HG02759 (cell line): Measurements from ENCODE around the gene HNRNPF.
"Not testable (repeated sequence)": the region's sequence is repeated elsewhere in the genome, so short reads cannot be mapped to it uniquely, and the experiment has no call there.

Source experiments
- ATAC-seq: cut with Tn5 transposase; IDR thresholded peaks from one replicate; pipeline ENCODE4 v1.9.1; 2021; ENCODE audit warnings: mild to moderate bottlenecking, moderate library complexity; ENCODE audit not compliant: unreplicated experiment

The HNRNPF gene, protein sequence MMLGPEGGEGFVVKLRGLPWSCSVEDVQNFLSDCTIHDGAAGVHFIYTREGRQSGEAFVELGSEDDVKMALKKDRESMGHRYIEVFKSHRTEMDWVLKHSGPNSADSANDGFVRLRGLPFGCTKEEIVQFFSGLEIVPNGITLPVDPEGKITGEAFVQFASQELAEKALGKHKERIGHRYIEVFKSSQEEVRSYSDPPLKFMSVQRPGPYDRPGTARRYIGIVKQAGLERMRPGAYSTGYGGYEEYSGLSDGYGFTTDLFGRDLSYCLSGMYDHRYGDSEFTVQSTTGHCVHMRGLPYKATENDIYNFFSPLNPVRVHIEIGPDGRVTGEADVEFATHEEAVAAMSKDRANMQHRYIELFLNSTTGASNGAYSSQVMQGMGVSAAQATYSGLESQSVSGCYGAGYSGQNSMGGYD

GRCh38 chr10:43408710-43409384, at the start of gene HNRNPF:
TSS of gene HNRNPF (minus strand) at chr10:43409186. CDS start at chr10:43387884, 21,302 bp downstream.
- ATAC-seq, result peak; percentile 73

DNA sequence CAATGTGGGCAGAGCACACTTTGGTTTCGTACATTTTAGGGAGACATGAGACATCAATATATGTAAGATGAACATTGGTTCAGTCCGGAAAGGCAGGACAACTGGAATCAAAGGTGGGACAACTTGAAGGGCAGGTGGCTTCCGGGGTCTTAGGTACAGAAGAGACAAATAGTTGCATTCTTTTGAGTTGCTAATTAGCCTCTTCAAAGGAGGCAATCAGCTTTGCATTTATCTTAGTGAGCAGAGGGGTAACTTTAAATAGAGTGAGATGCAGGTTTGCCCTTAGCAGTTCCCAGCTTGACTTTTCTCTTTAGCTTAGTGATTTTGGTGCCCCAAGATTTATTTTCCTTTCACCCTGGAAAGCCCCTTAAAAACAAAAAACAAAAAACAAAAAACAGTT, 49.2 kb upstream of the HNRNPF start:
- ATAC-seq, result no peak

GRCh38 chr10:43456561-43456960, 47.6 kb upstream of the HNRNPF start:
- not testable (repeated sequence) for ATAC-seq

DNA sequence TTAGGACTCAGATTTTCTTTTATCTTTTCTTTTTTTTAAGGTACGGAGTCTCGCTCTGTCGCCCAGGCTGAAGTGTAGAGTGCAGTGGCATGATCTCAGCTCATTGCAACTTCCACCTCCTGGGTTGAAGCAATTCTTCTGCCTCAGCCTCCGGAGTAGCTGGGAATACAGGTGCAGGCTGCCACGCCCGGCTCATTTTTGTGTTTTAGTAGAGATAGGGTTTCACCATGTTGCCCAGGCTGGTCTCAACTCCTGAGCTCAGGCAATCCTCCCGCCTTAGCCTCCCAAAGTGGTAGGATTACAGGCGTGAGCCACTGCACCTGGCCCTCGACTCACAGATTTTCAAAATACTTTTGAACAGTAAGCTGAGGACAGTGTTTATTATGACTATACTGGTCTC, 45.0 kb upstream of the HNRNPF start:
- ATAC-seq, result not testable (repeated sequence)

GRCh38 chr10:43453266-43453831, 44.4 kb upstream of the HNRNPF start:
- ATAC-seq, result peak; percentile 21

DNA sequence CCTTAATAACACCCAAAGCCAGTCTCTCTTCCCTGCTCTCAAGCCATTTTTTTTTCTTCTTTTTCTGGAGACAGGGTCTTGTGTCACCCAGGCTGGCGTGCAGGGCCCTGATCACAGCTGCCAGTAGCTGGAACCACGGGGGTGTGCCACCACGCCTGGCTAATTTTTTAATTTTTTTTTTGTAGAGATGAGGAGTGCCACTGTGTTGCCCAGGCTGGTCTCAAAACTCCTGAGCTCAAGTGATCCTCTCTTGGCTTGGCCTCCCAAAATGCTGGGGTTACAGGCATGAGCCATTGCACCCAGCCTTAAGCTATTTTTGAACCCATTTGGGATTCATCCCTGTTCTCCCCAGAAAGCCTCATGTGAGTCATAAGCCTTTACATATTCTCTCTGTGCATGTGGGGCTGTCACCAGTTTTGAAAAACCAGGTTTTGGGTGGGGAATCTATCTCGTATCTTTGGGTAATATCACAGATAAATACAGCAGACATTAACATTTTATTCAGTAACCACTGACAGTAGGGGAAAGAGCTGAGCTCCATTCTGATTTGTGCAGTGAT, 43.4 kb upstream of the HNRNPF start:
- no peak for ATAC-seq

DNA sequence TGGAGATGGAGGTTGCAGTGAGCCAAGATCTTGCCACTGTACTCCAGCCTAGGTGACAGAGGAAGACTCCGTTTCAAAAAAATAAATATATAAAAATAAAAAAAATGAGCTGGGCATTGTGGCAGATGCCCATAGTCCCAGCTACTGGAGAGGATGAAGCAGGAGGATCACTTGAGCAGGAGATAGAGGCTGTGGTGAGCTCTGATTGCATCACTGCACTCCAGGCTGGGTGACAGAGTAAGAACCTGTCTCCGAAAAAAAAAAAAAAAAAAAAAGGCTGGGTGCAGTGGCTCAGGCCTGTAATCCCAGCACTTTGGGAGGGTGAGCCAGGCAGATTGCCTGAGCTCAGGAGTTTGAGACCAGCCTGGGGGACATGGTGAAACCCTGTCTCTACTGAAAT, 39.8 kb upstream of the HNRNPF start:
- no peak for ATAC-seq

DNA sequence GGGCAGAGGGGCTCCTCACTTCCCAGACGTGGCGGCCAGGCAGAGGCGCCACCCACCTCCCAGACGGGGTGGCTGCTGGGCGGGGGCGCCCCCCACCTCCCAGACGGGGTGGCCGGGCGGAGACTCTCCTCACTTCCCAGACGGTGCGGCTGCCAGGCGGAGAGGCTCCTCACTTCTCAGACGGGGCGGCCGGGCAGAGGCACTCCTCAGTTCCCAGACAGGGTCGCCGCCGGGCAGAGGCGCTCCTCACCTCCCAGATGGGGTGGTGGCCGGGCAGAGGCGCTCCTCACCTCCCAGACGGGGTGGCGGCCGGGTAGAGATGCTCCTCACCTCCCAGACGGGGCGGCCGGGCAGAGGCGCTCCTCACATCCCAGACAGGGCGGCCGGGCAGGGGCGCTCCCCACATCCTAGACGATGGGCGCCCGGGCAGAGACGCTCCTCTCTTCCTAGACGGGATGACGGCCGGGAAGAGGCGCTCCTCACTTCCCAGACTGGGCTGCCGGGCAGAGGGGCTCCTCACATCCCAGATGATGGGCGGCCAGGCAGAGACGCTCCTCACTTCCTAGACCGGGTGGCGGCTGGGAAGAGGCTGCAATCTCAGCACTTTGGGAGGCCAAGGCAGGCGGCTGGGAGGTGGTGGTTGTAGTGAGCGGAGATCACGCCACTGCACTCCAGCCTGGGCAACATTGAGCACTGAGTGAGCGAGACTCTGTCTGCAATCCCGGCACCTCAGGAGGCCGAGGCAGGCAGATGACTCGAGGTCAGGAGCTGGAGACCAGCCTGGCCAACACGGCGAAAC, 37.4 kb upstream of the HNRNPF start:
- not testable (repeated sequence) for ATAC-seq

DNA sequence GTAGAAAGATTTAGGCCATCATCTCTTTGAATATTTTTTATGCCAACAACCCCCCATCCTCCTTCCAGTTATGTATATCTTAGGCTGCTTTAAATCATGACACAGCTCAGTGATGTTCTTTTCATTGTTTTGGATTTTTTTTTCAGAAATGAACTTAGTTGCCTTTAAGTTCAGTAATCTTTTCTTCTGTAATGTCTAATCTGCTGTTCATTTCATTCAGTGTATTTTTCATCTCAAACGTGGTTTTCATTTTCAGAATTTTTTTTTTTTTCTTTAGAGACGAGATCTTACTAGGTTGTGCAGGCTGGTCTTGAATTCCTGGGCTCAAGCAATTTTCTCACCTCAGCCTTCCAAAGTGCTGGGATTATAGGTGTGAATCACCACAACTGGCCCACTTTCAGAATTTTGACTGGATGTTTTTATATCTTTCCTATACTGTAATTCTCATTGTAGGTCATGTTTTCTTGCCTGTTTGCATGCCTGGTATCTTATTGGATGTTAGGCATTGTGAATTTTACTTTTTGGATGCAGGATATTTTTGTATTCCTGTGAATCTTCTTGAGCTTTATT, 36.0 kb upstream of the HNRNPF start:
- no peak for ATAC-seq

GRCh38 chr10:43444323-43444722, 35.3 kb upstream of the HNRNPF start:
- no peak for ATAC-seq

DNA sequence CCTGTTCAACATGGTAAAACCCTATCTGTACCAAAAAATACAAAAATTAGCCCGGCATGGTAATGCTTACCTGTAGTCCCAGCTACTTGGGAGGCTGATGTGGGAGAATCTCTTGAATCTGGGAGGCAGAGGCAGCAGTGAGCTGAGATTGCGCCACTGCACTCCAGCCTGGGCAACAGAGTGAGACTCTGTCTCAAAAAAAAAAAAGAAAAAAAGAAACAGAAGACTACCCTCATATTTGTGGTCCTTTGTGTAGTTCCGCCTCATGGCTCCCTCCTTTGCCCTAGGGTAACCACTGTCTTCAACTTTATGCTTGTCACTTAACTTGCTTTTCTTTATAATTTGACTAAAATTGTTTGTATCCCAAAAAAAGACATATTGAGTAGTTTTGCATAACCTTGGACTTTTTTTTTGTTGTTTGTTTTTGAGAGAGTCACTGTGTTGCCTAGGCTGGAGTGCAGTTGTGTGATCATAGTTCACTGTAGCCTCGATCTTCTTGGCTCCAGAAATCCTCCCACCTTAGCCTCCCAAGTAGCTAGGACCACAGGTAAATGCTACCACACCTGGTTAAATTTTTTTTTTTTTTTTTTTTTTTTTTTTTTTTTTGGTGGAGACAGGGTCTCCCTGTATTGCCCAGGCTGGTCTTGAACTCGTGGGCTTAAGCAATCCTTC, 31.6 kb upstream of the HNRNPF start:
- no peak for ATAC-seq

- ATAC-seq, result no peak
Measured at GRCh38 chr10:43437141-43437870, 28.3 kb upstream of the HNRNPF start.

GRCh38 chr10:43436291-43437140, 27.5 kb upstream of the HNRNPF start, which contains the start of gene ZNF487:
TSS of gene ZNF487 (plus strand) at chr10:43437111. CDS start at chr10:43475814, 38,703 bp downstream.
- ATAC-seq, result peak; percentile 97

DNA sequence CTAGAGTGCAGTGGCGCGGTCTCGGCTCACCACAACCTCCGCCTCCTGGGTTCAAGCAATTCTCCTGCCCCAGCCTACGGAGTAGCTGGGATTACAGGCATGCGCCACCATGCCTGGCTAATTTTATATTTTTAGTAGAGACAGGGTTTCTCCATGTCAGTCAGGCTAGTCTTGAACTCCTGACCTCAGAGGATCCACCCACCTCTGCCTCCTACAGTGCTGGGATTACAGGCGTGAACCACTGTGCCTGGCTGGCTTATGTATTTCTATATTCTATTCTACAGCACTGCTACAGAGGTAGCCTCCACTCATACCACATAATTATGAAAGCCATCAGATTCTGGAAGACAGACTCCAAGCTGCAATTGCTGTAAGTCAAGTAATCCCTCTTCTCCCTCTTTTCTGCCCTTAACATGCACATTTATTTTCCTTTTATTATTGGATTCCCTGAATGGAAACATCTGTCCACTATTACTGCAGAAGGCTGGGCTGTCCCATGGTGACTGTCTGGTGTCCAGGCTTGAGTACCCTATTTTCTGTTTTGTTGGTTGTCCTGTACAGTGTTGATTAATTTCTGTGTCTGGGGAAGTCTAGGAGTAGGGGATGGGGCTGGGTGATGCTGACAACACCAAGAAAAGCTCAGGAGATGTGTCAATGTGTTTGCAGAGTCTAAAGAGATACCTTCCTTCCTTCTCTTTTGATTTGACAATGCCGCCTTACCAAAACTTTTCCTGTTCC, 22.1 kb upstream of the HNRNPF start:
- ATAC-seq, result no peak

DNA sequence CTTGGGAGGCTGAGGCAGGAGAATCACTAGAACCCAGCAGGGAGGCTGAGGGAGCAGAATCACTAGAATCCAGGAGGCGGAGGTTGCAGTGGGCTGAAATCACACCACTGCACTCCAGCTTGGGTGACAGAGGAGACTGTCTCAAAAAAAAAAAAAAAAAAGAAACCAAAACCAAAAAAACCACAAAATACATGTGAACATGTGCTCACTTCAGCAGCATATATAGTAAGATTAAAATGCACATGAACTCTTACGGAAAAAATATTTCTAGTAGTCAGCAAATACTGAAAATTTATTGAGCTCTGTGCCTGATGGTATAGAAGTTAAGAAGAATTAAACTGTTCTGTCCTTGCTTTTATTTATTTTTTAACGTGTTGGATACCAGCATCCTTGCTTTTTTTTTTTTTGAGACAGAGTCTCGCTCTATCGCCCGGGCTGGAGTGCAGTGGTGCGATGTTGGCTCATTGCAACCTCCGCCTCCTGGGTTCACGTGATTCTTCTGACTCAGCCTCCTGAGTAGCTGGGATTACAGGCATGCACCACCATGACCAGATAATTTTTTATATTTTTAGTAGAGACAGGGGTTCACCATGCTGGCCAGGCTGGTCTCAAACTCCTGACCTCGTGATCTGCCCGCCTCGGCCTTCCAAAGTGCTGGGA, 18.3 kb upstream of the HNRNPF start:
- peak; percentile 74 for ATAC-seq

GRCh38 chr10:43426476-43426875, 17.5 kb upstream of the HNRNPF start:
- not testable (repeated sequence) for ATAC-seq

- no peak for ATAC-seq
Measured at GRCh38 chr10:43424416-43424815, 15.4 kb upstream of the HNRNPF start.
